IPS-20b (cell line): ENCODE measurements around the gene ST3GAL5.

ENCODE experiments used
- H3K27ac ChIP-seq: one replicate; pipeline ENCODE4 v1.5.1; 2013; ENCODE audit warnings: low read length
- H3K27me3 ChIP-seq: 2 replicates; pipeline ENCODE4 v1.6.1; 2013; ENCODE audit warnings: mild to moderate bottlenecking, low read length, inconsistent platforms; ENCODE audit not compliant: insufficient read depth
- H3K36me3 ChIP-seq: 2 replicates; pipeline ENCODE4 v1.6.1; 2013; ENCODE audit warnings: low read depth, mild to moderate bottlenecking, inconsistent platforms, low read length, moderate library complexity; ENCODE audit not compliant: insufficient read depth
- H3K4me1 ChIP-seq: 2 replicates; pipeline ENCODE4 v1.6.1; 2013; ENCODE audit warnings: mild to moderate bottlenecking, control low read depth, inconsistent platforms, low read length, moderate library complexity; ENCODE audit not compliant: insufficient read depth
- H3K4me3 ChIP-seq: 2 replicates; pipeline ENCODE4 v1.5.1; 2013; ENCODE audit warnings: mild to moderate bottlenecking, low read length, inconsistent platforms
- H3K9ac ChIP-seq: 2 replicates; pipeline ENCODE4 v1.6.1; 2013; ENCODE audit warnings: low read depth, mild to moderate bottlenecking, inconsistent platforms, low read length, moderate library complexity
- H3K9me3 ChIP-seq: 2 replicates; pipeline ENCODE4 v1.6.1; 2013; ENCODE audit warnings: mild to moderate bottlenecking, low read depth, low read length, inconsistent platforms; ENCODE audit not compliant: insufficient read depth

ST3GAL5 gene

DNA sequence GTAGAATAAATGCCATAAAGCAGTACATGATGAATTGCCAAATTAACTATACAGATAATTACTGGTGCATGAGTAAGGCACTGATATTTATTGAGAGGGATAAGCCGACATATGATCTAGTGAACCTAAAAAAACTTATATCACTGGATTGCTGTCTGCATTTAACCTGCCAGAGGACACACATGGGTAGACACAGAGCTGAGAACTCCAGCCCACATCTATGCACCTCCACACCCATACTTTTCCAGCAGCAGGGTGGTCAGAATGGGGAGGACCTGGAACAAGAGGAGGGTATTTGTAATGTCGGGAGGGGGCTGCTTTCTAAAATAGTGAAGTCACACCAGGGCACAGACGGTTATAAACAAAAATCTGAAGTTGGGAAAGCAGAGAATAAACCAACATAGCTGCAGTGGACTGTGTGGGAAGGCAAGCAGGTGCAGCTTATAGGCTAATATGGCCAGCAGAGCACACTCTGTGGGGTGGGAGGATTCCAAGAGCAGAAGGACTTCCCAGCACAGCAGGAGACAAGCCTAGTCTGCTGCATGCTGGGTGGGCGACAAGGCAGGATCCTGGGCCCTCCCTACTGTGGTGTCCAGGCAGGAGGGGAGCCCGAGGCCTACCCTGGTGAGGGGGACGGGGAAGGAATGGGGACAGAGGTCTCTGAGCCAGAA lies 17.2 kb downstream of the ST3GAL5 start:
- Histone ChIP-seq H3K9me3 (no peaks in the 10 kb centered on the region), H3K27ac (no peak overlapping the region), H3K4me3 (no peak overlapping the region), H3K36me3 (no peaks in the 10 kb centered on the region), H3K9ac (no peak overlapping the region), H3K27me3 (no peaks in the 10 kb centered on the region), H3K4me1 (peaks cover 8% of the 10 kb centered on the region; the same call in 1 of the 2 replicates)

DNA sequence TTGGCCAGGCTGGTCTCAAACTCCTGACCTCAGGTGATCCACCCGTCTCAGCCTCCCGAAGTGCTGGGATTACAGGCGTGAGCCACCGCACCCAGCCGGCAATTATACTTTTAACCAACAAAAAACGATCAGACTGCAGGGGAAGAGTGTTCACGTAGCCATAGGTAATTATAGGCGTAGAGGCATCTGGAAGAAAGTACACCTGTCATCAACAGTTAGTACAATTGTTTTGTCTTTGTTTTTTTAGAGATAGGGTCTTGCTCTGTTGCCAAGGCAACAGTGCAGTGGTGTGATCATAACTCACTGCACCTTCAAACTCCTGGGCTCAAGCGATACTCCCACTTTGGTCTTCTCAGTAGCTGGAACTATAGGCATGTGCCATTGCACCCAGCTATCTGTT lies 20.0 kb downstream of the ST3GAL5 start:
- no peaks in the 10 kb centered on the region; the same call in 1 of the 2 replicates for H3K4me1 ChIP-seq
- H3K9ac ChIP-seq: no peak overlapping the region
- H3K27ac ChIP-seq: no peak overlapping the region
- no peaks in the 10 kb centered on the region for H3K36me3 ChIP-seq
- no peak overlapping the region for H3K4me3 ChIP-seq
- H3K9me3 ChIP-seq: no peaks in the 10 kb centered on the region
- H3K27me3 ChIP-seq: no peaks in the 10 kb centered on the region

DNA sequence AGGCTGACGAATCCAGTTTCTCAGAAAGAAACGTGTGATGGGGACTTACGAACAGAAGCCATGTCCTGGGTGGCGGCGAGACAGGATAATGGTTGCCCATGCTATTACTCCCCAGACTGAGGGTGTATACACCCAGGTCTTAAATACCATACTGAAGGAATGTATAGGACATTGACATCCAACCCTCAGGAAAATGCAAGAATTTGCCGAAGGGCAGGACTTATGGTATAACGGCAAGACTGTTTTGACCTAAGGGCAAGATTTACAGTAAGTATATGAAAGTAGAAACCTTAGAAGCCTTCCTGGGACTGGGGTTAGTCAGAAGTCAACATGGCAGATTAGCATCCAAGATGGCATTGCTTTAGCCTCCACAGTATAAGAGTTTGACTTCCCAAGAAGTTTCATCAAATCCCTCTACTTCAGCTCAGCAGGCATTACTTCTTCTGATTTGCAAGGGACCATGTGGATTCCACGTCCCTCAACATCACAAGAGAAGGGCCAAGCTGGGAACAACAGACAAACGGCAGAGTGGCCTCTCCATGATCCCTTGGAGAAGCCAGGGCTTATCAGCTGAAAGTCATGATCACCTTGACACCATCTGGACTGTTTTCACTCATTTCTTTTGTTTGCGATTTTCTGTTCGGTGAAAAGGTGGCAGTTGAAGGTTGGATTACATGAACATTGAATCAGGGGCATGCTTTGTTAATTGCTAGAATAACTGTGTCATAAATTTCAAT lies 21.1 kb downstream of the ST3GAL5 start:
- no peaks in the 10 kb centered on the region; the same call in 1 of the 2 replicates for H3K4me1 ChIP-seq
- H3K36me3 ChIP-seq: no peaks in the 10 kb centered on the region
- H3K9ac ChIP-seq: no peak overlapping the region

DNA sequence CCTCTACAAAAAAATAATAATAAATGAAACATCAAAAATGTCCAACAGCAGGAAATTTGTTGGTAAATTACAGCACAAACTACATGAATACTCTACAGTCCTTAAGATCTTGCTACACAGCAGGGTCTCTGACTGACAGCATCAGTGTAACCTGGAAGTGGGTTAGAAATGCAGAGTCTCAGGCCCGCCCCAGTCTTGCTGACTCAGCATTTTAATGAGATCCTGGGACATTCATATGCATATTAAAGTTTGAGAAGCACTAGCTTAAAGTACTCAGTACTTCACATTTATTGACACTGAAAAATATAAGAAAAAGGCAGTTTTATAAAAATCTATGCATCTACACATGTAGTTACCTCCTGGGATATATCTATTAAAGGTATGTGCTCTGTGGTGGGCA lies 21.7 kb downstream of the ST3GAL5 start:
- Histone ChIP-seq H3K36me3 (no peaks in the 10 kb centered on the region), H3K4me3 (no peak overlapping the region), H3K4me1 (no peaks in the 10 kb centered on the region; the same call in 1 of the 2 replicates), H3K9ac (no peak overlapping the region), H3K9me3 (no peaks in the 10 kb centered on the region), H3K27me3 (no peaks in the 10 kb centered on the region), H3K27ac (no peak overlapping the region)

More for the DNA sequence above, 21.1 kb downstream of the ST3GAL5 start:
- Histone ChIP-seq H3K27me3 (no peaks in the 10 kb centered on the region), H3K27ac (no peak overlapping the region), H3K4me3 (no peak overlapping the region), H3K9me3 (no peaks in the 10 kb centered on the region)

DNA sequence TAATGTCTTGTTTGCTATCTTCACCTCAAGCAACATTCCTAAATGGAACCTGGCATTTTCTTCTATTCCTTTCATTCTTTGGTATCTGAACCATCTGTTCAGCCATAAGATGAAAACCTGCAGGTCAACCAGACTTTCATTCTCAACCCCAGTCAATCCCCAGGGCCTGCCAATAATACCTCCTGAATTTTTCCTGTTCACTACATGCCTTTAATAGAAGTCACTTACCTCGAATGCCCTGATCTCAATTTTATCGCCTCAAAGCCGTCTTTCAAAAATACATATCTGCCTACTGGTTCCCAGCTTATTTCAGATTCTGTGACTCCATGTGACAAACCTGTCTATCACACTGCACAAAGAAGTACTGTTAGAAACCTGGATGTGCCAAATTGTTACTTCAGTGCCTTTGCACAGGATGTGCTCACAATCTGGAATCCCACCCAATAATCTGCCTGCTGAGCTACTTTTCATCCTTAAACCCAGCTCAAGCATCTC lies 22.6 kb downstream of the ST3GAL5 start:
- Histone ChIP-seq H3K27ac (no peak overlapping the region), H3K9me3 (no peaks in the 10 kb centered on the region), H3K4me1 (no peaks in the 10 kb centered on the region; the same call in 1 of the 2 replicates), H3K9ac (no peak overlapping the region), H3K27me3 (no peaks in the 10 kb centered on the region), H3K36me3 (no peaks in the 10 kb centered on the region), H3K4me3 (no peak overlapping the region)

DNA sequence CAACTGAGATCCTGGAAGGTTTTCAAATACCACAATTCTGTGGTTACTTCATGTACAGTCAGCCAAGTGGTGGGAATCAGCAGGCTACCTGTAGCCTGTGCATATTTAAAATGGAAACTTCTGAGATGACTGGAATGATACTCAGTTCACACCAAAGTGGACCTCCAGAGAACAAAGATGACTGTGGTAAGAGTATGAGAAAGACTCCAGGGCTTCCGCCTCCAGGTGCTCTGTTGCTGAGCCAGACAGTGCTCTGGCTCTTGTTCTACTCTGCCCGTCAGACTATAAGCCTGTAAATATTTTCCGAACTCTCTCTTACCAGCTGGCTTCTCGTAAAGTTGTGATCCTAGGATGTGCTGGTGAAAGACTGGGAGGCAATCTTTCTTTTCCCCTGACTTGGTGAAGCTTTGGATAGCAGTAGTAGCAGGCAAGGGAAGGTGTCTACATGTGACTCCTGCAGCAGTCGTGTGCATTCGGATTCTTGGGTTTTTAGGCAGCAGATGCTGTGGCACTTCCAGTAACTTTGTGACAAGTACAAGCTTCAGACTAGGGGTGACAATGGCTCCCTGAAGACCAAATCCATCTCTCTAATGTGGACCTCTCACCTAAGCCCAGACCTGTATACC lies 23.1 kb downstream of the ST3GAL5 start:
- no peaks in the 10 kb centered on the region; the same call in 1 of the 2 replicates for H3K4me1 ChIP-seq
- H3K27ac ChIP-seq: no peak overlapping the region
- no peaks in the 10 kb centered on the region for H3K36me3 ChIP-seq
- H3K4me3 ChIP-seq: no peak overlapping the region
- no peak overlapping the region for H3K9ac ChIP-seq
- no peaks in the 10 kb centered on the region for H3K9me3 ChIP-seq
- H3K27me3 ChIP-seq: no peaks in the 10 kb centered on the region

DNA sequence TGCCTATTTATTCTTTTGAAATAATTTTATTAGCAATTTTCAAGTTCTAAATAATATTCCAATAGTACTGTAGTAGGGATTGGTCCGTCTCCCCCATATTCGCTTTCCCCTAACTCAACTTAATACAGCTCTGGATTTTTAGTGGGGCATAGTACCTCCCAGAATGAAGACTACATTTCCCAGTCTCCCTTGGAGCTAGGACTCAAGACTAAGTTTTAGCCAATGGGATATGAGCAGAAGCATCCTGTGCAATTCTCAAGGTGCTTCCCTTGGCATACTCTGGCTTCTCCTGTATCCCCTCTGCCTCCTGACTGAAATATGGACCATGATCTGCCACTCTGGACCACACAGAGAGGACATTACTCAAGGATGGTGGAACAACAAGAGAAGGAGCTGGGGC lies 24.1 kb downstream of the ST3GAL5 start:
- H3K27ac ChIP-seq: no peak overlapping the region
- no peaks in the 10 kb centered on the region for H3K36me3 ChIP-seq
- no peaks in the 10 kb centered on the region; the same call in 1 of the 2 replicates for H3K4me1 ChIP-seq
- H3K9ac ChIP-seq: no peak overlapping the region
- H3K9me3 ChIP-seq: no peaks in the 10 kb centered on the region
- no peaks in the 10 kb centered on the region for H3K27me3 ChIP-seq
- no peak overlapping the region for H3K4me3 ChIP-seq

DNA sequence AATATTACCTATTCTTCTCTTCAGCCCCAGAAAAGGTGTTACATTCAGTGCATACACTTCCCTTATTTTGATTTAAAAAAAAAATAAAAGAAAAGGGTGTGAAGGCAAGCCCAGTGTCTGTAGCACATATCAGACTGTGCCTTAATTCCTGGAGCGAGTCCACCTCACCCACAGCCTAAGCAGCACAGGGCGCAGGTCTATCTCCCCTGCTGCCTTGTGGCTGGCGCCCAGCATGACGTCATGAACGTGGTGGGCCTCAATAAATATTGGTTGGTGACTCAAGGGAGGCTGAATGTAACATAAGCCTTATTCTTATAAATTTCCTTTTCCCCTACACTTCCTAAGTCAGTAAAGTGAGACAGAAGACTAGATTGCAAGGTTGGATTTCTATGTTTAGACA lies 26.4 kb downstream of the ST3GAL5 start:
- H3K27ac ChIP-seq: no peak overlapping the region
- no peak overlapping the region for H3K4me3 ChIP-seq
- no peaks in the 10 kb centered on the region for H3K9me3 ChIP-seq
- no peaks in the 10 kb centered on the region for H3K36me3 ChIP-seq
- H3K27me3 ChIP-seq: no peaks in the 10 kb centered on the region
- no peak overlapping the region for H3K9ac ChIP-seq
- no peaks in the 10 kb centered on the region; the same call in 1 of the 2 replicates for H3K4me1 ChIP-seq

DNA sequence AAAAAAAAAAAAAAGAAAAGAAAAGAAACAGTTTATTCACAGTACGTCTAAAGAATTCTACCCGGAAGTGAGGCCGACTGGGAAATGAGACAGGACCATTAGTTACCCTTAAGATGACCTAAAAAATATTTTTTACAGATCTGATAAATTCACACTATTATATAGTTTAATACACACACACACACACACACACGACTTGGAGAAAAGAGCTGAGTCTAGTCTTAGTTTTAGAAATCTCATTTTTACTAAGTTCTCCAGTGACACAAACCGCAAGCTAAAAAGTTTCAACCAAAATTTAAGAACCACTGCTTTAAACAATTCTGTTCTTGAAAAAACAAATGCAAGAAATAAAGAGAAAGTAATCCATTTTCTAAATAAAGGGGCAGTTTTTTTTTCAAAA lies 27.1 kb downstream of the ST3GAL5 start:
- H3K9me3 ChIP-seq: no peaks in the 10 kb centered on the region
- H3K27ac ChIP-seq: no peak overlapping the region
- H3K36me3 ChIP-seq: no peaks in the 10 kb centered on the region
- H3K9ac ChIP-seq: no peak overlapping the region
- no peaks in the 10 kb centered on the region for H3K4me1 ChIP-seq
- H3K27me3 ChIP-seq: no peaks in the 10 kb centered on the region
- H3K4me3 ChIP-seq: no peak overlapping the region

DNA sequence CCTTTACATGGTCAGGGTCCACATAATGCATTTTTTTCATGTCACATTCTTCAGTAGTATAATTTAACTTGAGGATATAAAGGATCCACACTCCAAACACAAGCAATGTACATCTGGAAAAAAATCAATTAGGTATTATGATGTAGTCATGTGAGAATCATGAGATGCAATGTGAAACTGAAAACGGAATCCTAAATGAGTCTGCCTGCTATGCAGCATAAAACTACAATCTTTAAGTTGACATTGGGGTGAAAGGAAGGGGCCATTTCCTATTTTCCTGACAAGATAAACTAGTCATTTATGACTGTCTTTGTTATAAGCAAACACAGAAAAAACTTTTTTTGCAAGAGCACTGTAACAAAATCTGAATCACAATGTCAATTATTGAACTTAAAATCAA lies 27.6 kb downstream of the ST3GAL5 start:
- Histone ChIP-seq H3K4me1 (no peaks in the 10 kb centered on the region), H3K27ac (no peak overlapping the region), H3K4me3 (no peak overlapping the region), H3K9me3 (no peaks in the 10 kb centered on the region), H3K36me3 (no peaks in the 10 kb centered on the region), H3K27me3 (no peaks in the 10 kb centered on the region), H3K9ac (no peak overlapping the region)

DNA sequence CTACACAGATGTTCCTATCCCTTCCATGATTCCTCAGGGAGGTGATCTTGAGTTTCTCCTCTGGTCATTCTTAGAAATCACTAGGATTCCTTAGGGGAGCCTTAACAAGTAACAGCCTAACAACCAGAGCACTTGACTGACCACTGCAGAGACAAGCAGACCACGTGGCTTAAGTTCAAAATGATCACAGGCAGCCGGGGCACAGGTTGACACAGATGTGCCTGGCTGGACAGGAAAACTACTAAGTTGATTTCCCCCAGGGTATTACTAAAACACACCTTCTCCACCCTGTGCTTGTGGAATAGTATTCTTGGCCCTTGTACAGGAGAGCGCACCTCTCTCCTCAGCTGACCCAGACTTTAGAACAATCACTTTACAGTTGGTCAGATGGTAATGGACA lies 29.9 kb downstream of the ST3GAL5 start:
- Histone ChIP-seq H3K27me3 (no peaks in the 10 kb centered on the region), H3K27ac (no peak overlapping the region), H3K36me3 (no peaks in the 10 kb centered on the region), H3K9me3 (no peaks in the 10 kb centered on the region), H3K4me3 (no peak overlapping the region), H3K4me1 (no peaks in the 10 kb centered on the region), H3K9ac (no peak overlapping the region)
